Neural cell (in vitro differentiated cells): ENCODE results near the gene THAP8. TPM values are rescaled to one million over a fixed set of nuclear protein-coding genes. Genes with fewer than 3 reads are reported as not detected.

Experiments
- H2AFZ ChIP-seq: fragments of 200-600, 300-800 bp; sonication (generic), shearing (Covaris generic); 2 replicates; pipeline ENCODE4 v1.6.0; 2014; ENCODE audit warnings: low read depth, mild to moderate bottlenecking, antibody characterized with exemption, low read length, moderate library complexity
- H3F3A ChIP-seq: fragments of 200-600 bp; shearing (Covaris generic); 2 replicates; pipeline ENCODE4 v1.6.1; 2016; ENCODE audit warnings: mild to moderate bottlenecking, moderate library complexity, mixed read lengths, antibody characterized with exemption, low read length; ENCODE audit not compliant: insufficient read depth, poor library complexity, severe bottlenecking
- H3K27ac ChIP-seq: fragments of 200-600, 300-800 bp; sonication (generic), shearing (Covaris generic); 2 replicates; pipeline ENCODE4 v1.5.1; 2014; ENCODE audit warnings: mild to moderate bottlenecking, low read length, moderate library complexity
- H3K27me3 ChIP-seq: fragments of 300-800, 200-600 bp; sonication (generic), shearing (Covaris generic); 2 replicates; pipeline ENCODE4 v1.6.0; 2014; ENCODE audit warnings: mild to moderate bottlenecking, low read depth, low read length, moderate library complexity; ENCODE audit not compliant: insufficient read depth
- H3K36me3 ChIP-seq: fragments of 300-800, 200-600 bp; sonication (generic), shearing (Covaris generic); 2 replicates; pipeline ENCODE4 v1.5.1; 2014; ENCODE audit warnings: mild to moderate bottlenecking, antibody characterized with exemption, low read length, moderate library complexity; ENCODE audit not compliant: insufficient read depth
- H3K4me2 ChIP-seq: fragments of 300-800, 200-600 bp; sonication (generic), shearing (Covaris generic); 2 replicates; pipeline ENCODE4 v1.6.0; 2014; ENCODE audit warnings: mild to moderate bottlenecking, low read length
- H3K4me3 ChIP-seq: fragments of 300-800, 200-600 bp; sonication (generic), shearing (Covaris generic); 2 replicates; pipeline ENCODE4 v1.5.1; 2014; ENCODE audit warnings: mild to moderate bottlenecking, low read length, moderate library complexity
- H3K79me2 ChIP-seq: fragments of 200-600 bp; shearing (Covaris generic); replicated peaks from 2 replicates; pipeline ENCODE4 v1.6.0; 2014; ENCODE audit warnings: mild to moderate bottlenecking, low read length, moderate library complexity; ENCODE audit not compliant: insufficient read depth
- H3K9ac ChIP-seq: fragments of 300-800, 200-600 bp; sonication (generic), shearing (Covaris generic); 2 replicates; pipeline ENCODE4 v1.6.1; 2016; ENCODE audit warnings: mild to moderate bottlenecking, low read length, mixed read lengths
- H3K9me2 ChIP-seq: fragments of 200-600 bp; shearing (Covaris generic); 2 replicates; pipeline ENCODE4 v1.6.1; 2016; ENCODE audit warnings: mild to moderate bottlenecking, low read length, mixed read lengths; ENCODE audit not compliant: insufficient read depth
- H3K9me3 ChIP-seq: fragments of 200-600, 300-800 bp; sonication (generic), shearing (Covaris generic); 2 replicates; pipeline ENCODE4 v1.6.1; 2016; ENCODE audit warnings: mild to moderate bottlenecking, mixed run types, low read length, moderate library complexity, mixed read lengths
- H4K20me1 ChIP-seq: fragments of 200-600 bp; shearing (Covaris generic); 2 replicates; pipeline ENCODE4 v1.6.1; 2016; ENCODE audit warnings: mild to moderate bottlenecking, mixed run types; ENCODE audit not compliant: insufficient read depth
- CTCF ChIP-seq: fragments of 450-650 bp; IDR thresholded peaks from 2 replicates; pipeline ENCODE4 v1.5.1; 2014; ENCODE audit warnings: antibody characterized with exemption, mild to moderate bottlenecking, moderate library complexity; ENCODE audit not compliant: poor library complexity, severe bottlenecking
- EP300 ChIP-seq: fragments of 450-650 bp; conservative IDR thresholded peaks from 2 replicates; pipeline ENCODE4 v1.6.1; 2014; ENCODE audit warnings: antibody characterized with exemption, mild to moderate bottlenecking, moderate library complexity; ENCODE audit not compliant: poor library complexity, severe bottlenecking
- EZH2 ChIP-seq: fragments of 200-600, 300-800 bp; shearing (Covaris generic), sonication (generic); IDR thresholded peaks from 2 replicates; pipeline ENCODE4 v1.6.1; 2014; ENCODE audit warnings: antibody characterized with exemption, low read length, borderline replicate concordance, mild to moderate bottlenecking; ENCODE audit not compliant: insufficient read depth, poor library complexity, severe bottlenecking
- MXI1 ChIP-seq: fragments of 450-650 bp; conservative IDR thresholded peaks from 2 replicates; pipeline ENCODE4 v1.6.1; 2014; ENCODE audit warnings: antibody characterized with exemption, mild to moderate bottlenecking; ENCODE audit not compliant: poor library complexity, severe bottlenecking
- POLR2AphosphoS5 ChIP-seq: IDR thresholded peaks from 2 replicates; pipeline ENCODE4 v1.6.1; 2012
- RAD21 ChIP-seq: fragments of 450-650 bp; conservative IDR thresholded peaks from 2 replicates; pipeline ENCODE4 v1.6.1; 2014; ENCODE audit warnings: antibody characterized with exemption, mild to moderate bottlenecking, moderate library complexity
- REST ChIP-seq: IDR thresholded peaks from 2 replicates; pipeline ENCODE4 v1.6.1; 2012; ENCODE audit warnings: borderline replicate concordance
- SMC3 ChIP-seq: fragments of 450-650 bp; conservative IDR thresholded peaks from 2 replicates; pipeline ENCODE4 v1.6.1; 2014; ENCODE audit warnings: antibody characterized with exemption, mild to moderate bottlenecking, moderate library complexity; ENCODE audit not compliant: poor library complexity
- TAF1 ChIP-seq: IDR thresholded peaks from 2 replicates; pipeline ENCODE4 v1.6.1; 2012; ENCODE audit warnings: low read depth
- polyA plus RNA-seq: library from polyadenylated mRNA; depleted of rRNA; stranded (reverse); fragments of >200 nt; gene quantifications from 2 replicates; pipeline ENCODE4 v1.2.3, GENCODE V29; 2014

The THAP8 gene
- polyA plus RNA-seq, 1 donor from 2014 or later = 5.5 TPM

- no peak overlapping the region for H2AFZ ChIP-seq
- H3K9me2 ChIP-seq = no peaks in the 10 kb centered on the region
- no peak overlapping the region for H3K27ac ChIP-seq
- no peaks in the 10 kb centered on the region for H4K20me1 ChIP-seq
- no peaks in the 10 kb centered on the region for H3K9me3 ChIP-seq
- no peaks in the 10 kb centered on the region for H3K36me3 ChIP-seq
- TF ChIP-seq TAF1 (no peak), CTCF (no peak), RAD21 (no peak), REST (no peak), EP300 (no peak), EZH2 (no peak), SMC3 (no peak), POLR2AphosphoS5 (no peak), MXI1 (no peak)
- no peak overlapping the region for H3K9ac ChIP-seq
- H3K79me2 ChIP-seq = no peaks in the 10 kb centered on the region
- H3K4me2 ChIP-seq = no peak overlapping the region
- H3F3A ChIP-seq = no peaks in the 10 kb centered on the region
- no peak overlapping the region for H3K4me3 ChIP-seq
- no peaks in the 10 kb centered on the region for H3K27me3 ChIP-seq
These were observed 39.6 kb upstream of the THAP8 start for GRCh38 chr19:36093687-36094086.

GRCh38 chr19:36093146-36093662 is 39.1 kb upstream of the THAP8 start:
- Histone ChIP-seq H3K4me3 (no peak overlapping the region), H3K36me3 (no peaks in the 10 kb centered on the region), H4K20me1 (no peaks in the 10 kb centered on the region), H3K9me3 (no peaks in the 10 kb centered on the region), H3F3A (no peaks in the 10 kb centered on the region), H2AFZ (no peak overlapping the region), H3K27me3 (no peaks in the 10 kb centered on the region), H3K9ac (no peak overlapping the region), H3K9me2 (no peaks in the 10 kb centered on the region), H3K79me2 (no peaks in the 10 kb centered on the region), H3K27ac (no peak overlapping the region), H3K4me2 (no peak overlapping the region)
- TF ChIP-seq CTCF = no peak
- TF ChIP-seq SMC3 = no peak
- no peak for TF ChIP-seq MXI1
- TF ChIP-seq RAD21 = no peak
- TF ChIP-seq POLR2AphosphoS5 = no peak
- TF ChIP-seq TAF1 = no peak
- TF ChIP-seq REST = no peak
- no peak for TF ChIP-seq EP300
- TF ChIP-seq EZH2 = no peak
